ENCODE measurements around the gene WDR1.
A peak's percentile ranks its signal among the peaks of the same experiment; 100 is the strongest.

WDR1 gene

DNA sequence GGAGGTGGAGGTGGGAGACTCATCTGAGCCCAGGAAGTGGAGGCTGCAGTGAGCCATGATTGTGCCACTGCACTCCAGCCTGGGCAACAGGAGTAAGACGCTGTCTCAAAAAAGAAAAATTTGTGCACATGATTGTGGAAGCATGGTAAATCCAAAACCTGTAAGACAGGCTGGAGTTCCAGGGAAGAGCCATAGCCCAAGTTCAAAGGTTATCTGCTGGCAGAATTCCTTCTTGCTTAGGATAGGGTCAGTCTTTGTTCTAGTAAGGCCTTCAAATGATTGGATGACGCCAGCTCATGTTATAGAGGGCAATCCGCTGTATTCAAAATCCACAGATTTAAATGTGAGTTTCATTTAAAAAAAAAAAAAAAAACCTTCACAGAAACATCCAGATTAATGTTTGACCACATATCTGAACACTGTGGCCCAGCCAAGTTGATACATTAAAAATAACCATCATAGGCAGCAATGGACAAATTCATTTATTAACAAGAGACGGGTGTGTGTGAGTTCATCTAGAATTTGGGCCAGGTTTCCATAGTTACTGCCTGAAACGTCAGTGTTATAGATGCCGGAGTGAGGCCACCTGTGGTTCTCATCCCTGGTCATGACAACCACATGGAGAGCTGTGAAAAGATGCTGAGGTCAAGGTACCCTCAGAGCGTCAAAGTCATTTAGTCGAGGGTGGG, 60.1 kb downstream of the WDR1 start:
- Histone ChIP-seq H2AFZ (ENCODE audit: insufficient read depth, low read length, poor library complexity) (no peak overlapping the region), H3K9ac (ENCODE audit: low read length) (no peak overlapping the region), H3K79me1 (ENCODE audit: low read length) (no peaks in the 10 kb centered on the region), H4K8ac (ENCODE audit: low read depth, low read length) (no peak overlapping the region), H4K91ac (ENCODE audit: low read depth, low read length) (no peak overlapping the region), H3K4me2 (ENCODE audit: low read length) (no peak overlapping the region), H3K27ac (ENCODE audit: low read depth, low read length) (no peak overlapping the region), H3K14ac (ENCODE audit: low read length) (no peak overlapping the region), H3K4me1 (ENCODE audit: control insufficient read depth in 1 of 2, insufficient read depth in 2 of 2, low read length in 2 of 2) (peaks cover 10 to 17% of the 10 kb centered on the region in 2 experiments), H3K18ac (ENCODE audit: low read length) (no peak overlapping the region), H3K36me3 (ENCODE audit: control insufficient read depth in 1 of 2, insufficient read depth in 2 of 2, low read length in 2 of 2) (no peaks in the 10 kb centered on the region), H2BK12ac (ENCODE audit: low read length) (peak overlapping the region; percentile 39), H3K27me3 (ENCODE audit: insufficient read depth, low read length) (no peaks in the 10 kb centered on the region), H3K79me2 (ENCODE audit: control insufficient read depth, insufficient read depth, low read length, poor library complexity) (no peaks in the 10 kb centered on the region), H3K4ac (ENCODE audit: low read depth, low read length) (no peak overlapping the region), H4K12ac (ENCODE audit: low read depth, low read length) (no peak overlapping the region), H3K4me3 (ENCODE audit: low read depth, low read length) (no peak overlapping the region), H2BK120ac (ENCODE audit: insufficient read depth, low read length, poor library complexity) (peak overlapping the region; percentile 28), H3K23ac (ENCODE audit: low read length) (no peak overlapping the region), H2BK5ac (ENCODE audit: low read depth, low read length, poor library complexity) (peak overlapping the region; percentile 35), H2AK5ac (ENCODE audit: low read length) (no peak overlapping the region), H3K9me3 (ENCODE audit: insufficient read depth, low read depth, low read length) (peaks cover 2% of the 10 kb centered on the region)
- peak; percentile 70 to 90 for DNase-seq
- no CpG with 5 or more reads among the region's 8 CpGs for WGBS (ENCODE audit: extremely low coverage, insufficient coverage, insufficient read length)

DNA sequence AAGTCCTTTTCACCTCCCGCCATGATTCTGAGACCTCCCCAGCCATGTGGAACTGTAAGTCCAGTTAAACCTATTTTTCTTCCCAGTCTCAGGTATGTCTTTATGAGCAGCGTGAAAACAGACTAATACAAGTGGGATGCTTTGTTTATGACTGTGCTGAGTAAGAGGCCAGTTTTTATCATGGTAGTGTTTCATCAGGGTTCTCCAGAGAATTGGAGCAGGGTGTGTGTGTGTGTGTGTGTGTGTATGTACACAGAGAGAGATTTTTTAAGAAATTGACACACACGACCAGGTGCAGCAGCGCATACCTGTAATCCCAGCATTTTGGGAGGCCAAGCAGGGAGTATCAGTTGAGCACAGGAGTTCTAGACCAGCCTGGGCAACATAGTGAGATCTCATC, 60.7 kb downstream of the WDR1 start:
- Histone ChIP-seq H4K12ac (ENCODE audit: low read depth, low read length) (no peak overlapping the region), H3K18ac (ENCODE audit: low read length) (no peak overlapping the region), H3K79me1 (ENCODE audit: low read length) (no peaks in the 10 kb centered on the region), H4K91ac (ENCODE audit: low read depth, low read length) (no peak overlapping the region), H3K23ac (ENCODE audit: low read length) (no peak overlapping the region), H3K27ac (ENCODE audit: low read depth, low read length) (no peak overlapping the region), H3K36me3 (ENCODE audit: control insufficient read depth in 1 of 2, insufficient read depth in 2 of 2, low read length in 2 of 2) (no peaks in the 10 kb centered on the region), H2BK5ac (ENCODE audit: low read depth, low read length, poor library complexity) (peak overlapping the region; percentile 35), H3K4me1 (ENCODE audit: control insufficient read depth in 1 of 2, insufficient read depth in 2 of 2, low read length in 2 of 2) (peaks cover 11 to 17% of the 10 kb centered on the region in 2 experiments), H2AK5ac (ENCODE audit: low read length) (no peak overlapping the region), H3K4me2 (ENCODE audit: low read length) (no peak overlapping the region), H3K9me3 (ENCODE audit: insufficient read depth, low read depth, low read length) (peaks cover 2% of the 10 kb centered on the region), H2BK12ac (ENCODE audit: low read length) (no peak overlapping the region), H3K14ac (ENCODE audit: low read length) (no peak overlapping the region), H3K79me2 (ENCODE audit: control insufficient read depth, insufficient read depth, low read length, poor library complexity) (no peaks in the 10 kb centered on the region), H3K9ac (ENCODE audit: low read length) (no peak overlapping the region), H2BK120ac (ENCODE audit: insufficient read depth, low read length, poor library complexity) (peak overlapping the region; percentile 28), H2AFZ (ENCODE audit: insufficient read depth, low read length, poor library complexity) (no peak overlapping the region), H3K4me3 (ENCODE audit: low read depth, low read length) (no peak overlapping the region), H4K8ac (ENCODE audit: low read depth, low read length) (no peak overlapping the region), H3K4ac (ENCODE audit: low read depth, low read length) (no peak overlapping the region), H3K27me3 (ENCODE audit: insufficient read depth, low read length) (no peaks in the 10 kb centered on the region)
- no CpG with 5 or more reads among the region's 4 CpGs for WGBS (ENCODE audit: extremely low coverage, insufficient coverage, insufficient read length)
- peak; percentile 78 to 88 for DNase-seq

DNA sequence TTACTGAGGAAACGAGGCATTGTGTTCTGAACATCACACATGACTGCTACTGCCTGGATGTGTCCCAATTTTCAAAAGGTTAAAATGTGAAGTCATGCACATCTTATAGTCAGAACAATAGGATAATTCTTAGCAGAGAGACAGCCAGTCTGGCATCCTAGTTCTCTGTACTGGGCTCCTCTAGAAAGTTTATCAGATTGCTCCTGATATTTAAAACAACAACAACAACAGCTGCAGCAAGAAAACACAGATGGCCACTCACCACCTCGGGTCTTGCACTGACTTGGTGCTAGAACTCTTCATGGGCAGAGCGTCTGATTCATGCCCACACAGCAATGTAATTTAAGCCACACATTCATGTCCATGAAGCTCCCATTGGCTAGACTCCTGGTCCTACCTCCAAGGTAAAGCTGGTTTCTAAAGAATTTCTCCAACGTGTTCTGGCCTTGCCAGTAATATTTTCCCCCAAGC, 62.0 kb downstream of the WDR1 start:
- Histone ChIP-seq H3K14ac (ENCODE audit: low read length) (no peak overlapping the region), H3K9me3 (ENCODE audit: insufficient read depth, low read depth, low read length) (peaks cover 2% of the 10 kb centered on the region), H3K4me2 (ENCODE audit: low read length) (no peak overlapping the region), H3K4ac (ENCODE audit: low read depth, low read length) (no peak overlapping the region), H3K36me3 (ENCODE audit: control insufficient read depth in 1 of 2, insufficient read depth in 2 of 2, low read length in 2 of 2) (no peaks in the 10 kb centered on the region), H3K79me1 (ENCODE audit: low read length) (no peaks in the 10 kb centered on the region), H2AK5ac (ENCODE audit: low read length) (no peak overlapping the region), H3K4me3 (ENCODE audit: low read depth, low read length) (no peak overlapping the region), H2BK120ac (ENCODE audit: insufficient read depth, low read length, poor library complexity) (no peak overlapping the region), H3K9ac (ENCODE audit: low read length) (no peak overlapping the region), H3K27ac (ENCODE audit: low read depth, low read length) (no peak overlapping the region), H2BK5ac (ENCODE audit: low read depth, low read length, poor library complexity) (no peak overlapping the region), H2AFZ (ENCODE audit: insufficient read depth, low read length, poor library complexity) (no peak overlapping the region), H3K4me1 (ENCODE audit: control insufficient read depth in 1 of 2, insufficient read depth in 2 of 2, low read length in 2 of 2) (peaks cover 17 to 19% of the 10 kb centered on the region in 2 experiments), H3K23ac (ENCODE audit: low read length) (no peak overlapping the region), H4K8ac (ENCODE audit: low read depth, low read length) (no peak overlapping the region), H3K18ac (ENCODE audit: low read length) (no peak overlapping the region), H4K12ac (ENCODE audit: low read depth, low read length) (no peak overlapping the region), H2BK12ac (ENCODE audit: low read length) (no peak overlapping the region), H3K79me2 (ENCODE audit: control insufficient read depth, insufficient read depth, low read length, poor library complexity) (no peaks in the 10 kb centered on the region), H4K91ac (ENCODE audit: low read depth, low read length) (no peak overlapping the region), H3K27me3 (ENCODE audit: insufficient read depth, low read length) (no peaks in the 10 kb centered on the region)
- WGBS (ENCODE audit: extremely low coverage, insufficient coverage, insufficient read length): no CpG with 5 or more reads among the region's 4 CpGs
- DNase-seq: peak in 1 of 2 donors; percentile 22

DNA sequence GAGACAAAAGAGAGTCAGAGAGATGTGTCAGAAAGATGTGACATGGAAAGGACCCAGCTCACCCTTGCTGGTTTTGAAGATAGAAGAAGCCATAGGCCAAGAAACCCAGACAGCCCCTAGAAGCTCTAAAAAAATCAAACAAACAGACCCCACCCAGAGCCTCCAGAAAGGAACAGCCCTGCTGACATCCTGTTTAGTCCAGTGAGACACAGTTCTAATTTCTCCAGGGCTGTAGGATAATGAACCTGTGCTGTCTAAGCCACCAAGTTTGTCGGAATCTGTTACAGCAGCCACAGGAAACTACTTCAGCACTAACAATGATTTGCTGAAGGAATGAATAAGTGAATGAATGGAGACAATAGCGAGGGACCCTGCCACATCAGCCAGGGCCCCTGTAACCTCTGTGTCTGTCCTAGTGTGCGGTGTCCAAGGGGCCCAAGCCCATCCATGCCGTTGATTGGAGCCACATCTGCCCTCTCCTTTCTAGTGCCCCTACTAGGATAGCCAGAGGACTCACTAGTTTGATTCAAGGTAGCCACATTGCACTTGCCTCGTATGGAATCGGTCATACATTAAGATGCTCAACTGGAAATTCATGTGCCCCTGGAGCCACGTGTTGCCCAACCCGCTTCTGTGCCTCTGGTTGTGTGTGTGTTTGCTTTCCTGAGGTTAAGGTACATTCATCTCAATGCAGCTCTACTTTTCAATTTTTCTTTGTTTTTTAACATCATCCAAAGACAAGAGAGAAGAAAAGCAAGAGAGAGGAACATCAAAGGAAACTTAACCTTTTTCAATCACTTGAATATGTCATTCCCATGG, 62.8 kb downstream of the WDR1 start:
- Histone ChIP-seq H3K36me3 (ENCODE audit: control insufficient read depth in 1 of 2, insufficient read depth in 2 of 2, low read length in 2 of 2) (no peaks in the 10 kb centered on the region), H3K23ac (ENCODE audit: low read length) (no peak overlapping the region), H3K4me1 (ENCODE audit: control insufficient read depth in 1 of 2, insufficient read depth in 2 of 2, low read length in 2 of 2) (peaks cover 18 to 20% of the 10 kb centered on the region in 2 experiments), H2BK12ac (ENCODE audit: low read length) (no peak overlapping the region), H3K9me3 (ENCODE audit: insufficient read depth, low read depth, low read length) (peaks cover 2% of the 10 kb centered on the region), H3K27me3 (ENCODE audit: insufficient read depth, low read length) (no peaks in the 10 kb centered on the region), H3K4ac (ENCODE audit: low read depth, low read length) (no peak overlapping the region), H3K27ac (ENCODE audit: low read depth, low read length) (no peak overlapping the region), H3K4me2 (ENCODE audit: low read length) (no peak overlapping the region), H3K79me1 (ENCODE audit: low read length) (no peaks in the 10 kb centered on the region), H4K91ac (ENCODE audit: low read depth, low read length) (no peak overlapping the region), H2BK120ac (ENCODE audit: insufficient read depth, low read length, poor library complexity) (no peak overlapping the region), H3K79me2 (ENCODE audit: control insufficient read depth, insufficient read depth, low read length, poor library complexity) (no peaks in the 10 kb centered on the region), H4K12ac (ENCODE audit: low read depth, low read length) (no peak overlapping the region), H3K18ac (ENCODE audit: low read length) (no peak overlapping the region), H2AFZ (ENCODE audit: insufficient read depth, low read length, poor library complexity) (no peak overlapping the region), H3K4me3 (ENCODE audit: low read depth, low read length) (no peak overlapping the region), H2BK5ac (ENCODE audit: low read depth, low read length, poor library complexity) (no peak overlapping the region), H4K8ac (ENCODE audit: low read depth, low read length) (no peak overlapping the region), H2AK5ac (ENCODE audit: low read length) (no peak overlapping the region), H3K14ac (ENCODE audit: low read length) (no peak overlapping the region), H3K9ac (ENCODE audit: low read length) (no peak overlapping the region)
- no peak for DNase-seq
- no CpG with 5 or more reads among the region's 8 CpGs for WGBS (ENCODE audit: extremely low coverage, insufficient coverage, insufficient read length)
